Spleen (tissue), 11 donors: Measurements from ENCODE around the gene FIGN. TPM values are rescaled to one million over a fixed set of nuclear protein-coding genes. Genes with fewer than 3 reads are reported as not detected.

Source experiments
- DNase-seq: peaks from one replicate; pipeline ENCODE4 v3.0.0-alpha.2; 2020
- H3K27ac ChIP-seq, 8 donors: fragments of 200-600 bp; sonication (generic) in 7 of 8; 1 replicate in 4 of 8; 2 replicates in 4 of 8; pipeline versions ENCODE4 v1.5.0 to v1.8.0; 2016 to 2021; ENCODE audit warnings: inconsistent platforms in 4 of 8, mild to moderate bottlenecking in 4 of 8, moderate library complexity in 1 of 8
- H3K27me3 ChIP-seq, 7 donors: fragments of 200-600 bp; sonication (generic) in 6 of 7; replicated peaks in 1 of 7; 1 replicate in 4 of 7; 2 replicates in 3 of 7; pipeline versions ENCODE4 v1.5.0 to v1.8.0; 2016 to 2021; ENCODE audit warnings: inconsistent platforms in 3 of 7, mild to moderate bottlenecking in 1 of 7
- H3K36me3 ChIP-seq, 6 donors: fragments of 200-600 bp; sonication (generic) in 5 of 6; 1 replicate in 4 of 6; 2 replicates in 2 of 6; pipeline versions ENCODE4 v1.5.0 to v1.8.0; 2016 to 2021; ENCODE audit warnings: inconsistent platforms in 2 of 6
- H3K4me1 ChIP-seq, 6 donors: fragments of 200-600 bp; sonication (generic) in 5 of 6; 1 replicate in 3 of 6; 2 replicates in 3 of 6; pipeline versions ENCODE4 v1.5.0 to v1.8.0; 2016 to 2021; ENCODE audit warnings: inconsistent platforms in 3 of 6
- H3K4me3 ChIP-seq, 8 donors: fragments of 200-600 bp; sonication (generic) in 7 of 8; 1 replicate in 4 of 8; 2 replicates in 4 of 8; pipeline versions ENCODE4 v1.5.0 to v1.8.0; 2016 to 2021; ENCODE audit warnings: inconsistent platforms in 4 of 8, mild to moderate bottlenecking in 4 of 8, moderate library complexity in 2 of 8
- H3K9me3 ChIP-seq, 8 donors: fragments of 200-600 bp; sonication (generic) in 7 of 8; 1 replicate in 4 of 8; 2 replicates in 4 of 8; pipeline versions ENCODE4 v1.5.0 to v1.8.0; 2016 to 2021; ENCODE audit warnings: inconsistent platforms in 4 of 8
- POLR2A ChIP-seq, 3 donors: fragments of 450-650 bp; IDR thresholded peaks; one replicate each; pipeline ENCODE4 v1.5.1; 2017; ENCODE audit warnings: antibody characterized with exemption in 3 of 3, mild to moderate bottlenecking in 1 of 3
- POLR2AphosphoS5 ChIP-seq, 3 donors: sonication (generic); formaldehyde crosslinking; IDR thresholded peaks; one replicate each; pipeline ENCODE4 v1.5.1; 2017; ENCODE audit warnings: antibody characterized with exemption in 3 of 3
- WGBS, 5 donors: extraction: QIAGEN DNeasy Blood & Tissue Kit in 3 of 5; methylation state at CpG; one replicate each; pipeline versions ENCODE4 v1.1.5 to v1.1.7; 2013 to 2018; 5-methylcytosine and 5-hydroxymethylcytosine counted together
- intact Hi-C: fragments of 100-400 bp; cut with DNase I; formaldehyde crosslinking; loops from one replicate; pipeline ENCODE4 v1.15.0; 2023; ENCODE audit warnings: low total_unique reads
- polyA plus RNA-seq, 3 donors: library from polyadenylated mRNA; stranded (reverse); fragments of 200-250 nt; gene quantifications; one replicate each; pipeline ENCODE4 v1.2.1, GENCODE V29; 2013
- total RNA-seq, 7 donors: library from RNA; depleted of rRNA in 3 of 7; stranded (reverse); fragments of >200 nt in 3 of 7; fragmentation: NEBNext Ultra II Directional in 4 of 7; extraction: Animal tissue kit (Norgen Biotek cat#: 25700) in 4 of 7; gene quantifications; one replicate each; pipeline versions ENCODE4 v1.1.0 to v1.2.1, GENCODE V29; 2016 to 2021
- TF ChIP-seq, protein P1 (sequence below), 11 experiments: fragments of 200-600 bp in 7 of 11; fragments of 450-650 bp in 4 of 11; sonication (generic) in 4 of 11; IDR thresholded peaks in 8 of 11; conservative IDR thresholded peaks in 3 of 11; 1 replicate in 7 of 11; 2 replicates in 4 of 11; pipeline versions ENCODE4 v1.4.0 to v1.8.0; 2016 to 2021; ENCODE audit warnings: antibody characterized with exemption in 11 of 11, inconsistent platforms in 4 of 11, mild to moderate bottlenecking in 1 of 11
- donor health status: healthy with polysubstance abuse.
- donor health status: DM: no; HTN: no; CAD: no; lungs with moderate emphysema.
- donor health status: DM: no; HTN: no; CAD: no.
- donor health status: Bipolar disorder and iron deficiency.
- donor health status: healthy.
- donor health status: DM: no; HTN: no; CAD: no.
- donor health status: DM: yes; HTN: yes; CAD: no.

The FIGN gene
- total and polyA plus RNA-seq, 10 donors = 0.50 to 22.6 (median 8.6) TPM

DNA sequence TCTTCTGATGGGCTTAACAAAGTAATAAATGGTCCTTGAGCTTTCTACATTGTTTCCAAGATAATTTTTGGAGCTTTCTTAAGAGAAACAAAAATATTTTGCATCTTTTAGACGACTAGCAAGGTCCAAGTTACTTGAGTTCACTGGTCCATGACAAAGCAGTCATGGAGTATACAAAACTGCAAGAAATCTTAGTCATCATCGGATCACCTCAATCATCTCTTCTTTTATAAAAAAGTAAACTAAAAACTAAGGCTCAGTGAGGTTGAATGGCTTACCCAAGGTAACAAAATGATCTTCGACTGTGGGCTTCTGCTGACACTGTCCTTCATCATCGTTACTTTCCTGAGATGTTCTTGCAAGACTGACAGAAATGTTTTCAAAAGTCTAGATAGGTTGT, 11.9 kb downstream of the FIGN start:
- H3K4me3 ChIP-seq = no peak overlapping the region
- WGBS, 5 donors = 70 to 87% (median 81%) methylated on average over 4 of the region's 4 CpGs

DNA sequence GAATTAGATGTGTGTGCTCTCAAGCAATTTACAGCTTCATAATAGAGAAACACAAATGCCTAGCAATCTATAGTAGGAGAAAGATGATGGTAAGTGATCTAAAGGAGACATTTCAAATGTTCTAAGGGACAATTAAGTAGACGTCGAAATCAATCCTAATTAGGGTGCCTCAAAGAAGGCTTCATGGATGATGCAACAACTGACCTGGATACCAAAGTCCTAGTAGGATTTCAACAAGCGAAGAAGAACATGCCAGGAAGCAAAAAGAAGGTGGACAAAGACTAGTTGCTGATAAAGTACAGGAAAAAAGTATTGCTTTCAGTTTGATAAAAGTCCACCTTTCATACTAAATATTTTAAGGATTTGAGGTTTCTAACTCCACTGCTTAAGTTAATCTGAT, 12.5 kb downstream of the FIGN start:
- Histone ChIP-seq H3K27me3 (no peaks in the 10 kb centered on the region), H3K27ac (no peak overlapping the region), H3K36me3 (no peaks in the 10 kb centered on the region), H3K9me3 (no peaks in the 10 kb centered on the region), H3K4me1 (peaks cover 0 to 9% (median 0%) of the 10 kb centered on the region in 6 donors), H3K4me3 (no peak overlapping the region)
- intact Hi-C loops = no loop called here
- DNase-seq = no peak
- 87 to 96% (median 90%) methylated on average over 3 of the region's 3 CpGs for WGBS, 5 donors
- TF ChIP-seq POLR2AphosphoS5 (IDR thresholded peaks at IDR 0.05) (no peak), POLR2A (IDR thresholded peaks at IDR 0.05) (no peak)
- TF ChIP-seq, protein P1, sequence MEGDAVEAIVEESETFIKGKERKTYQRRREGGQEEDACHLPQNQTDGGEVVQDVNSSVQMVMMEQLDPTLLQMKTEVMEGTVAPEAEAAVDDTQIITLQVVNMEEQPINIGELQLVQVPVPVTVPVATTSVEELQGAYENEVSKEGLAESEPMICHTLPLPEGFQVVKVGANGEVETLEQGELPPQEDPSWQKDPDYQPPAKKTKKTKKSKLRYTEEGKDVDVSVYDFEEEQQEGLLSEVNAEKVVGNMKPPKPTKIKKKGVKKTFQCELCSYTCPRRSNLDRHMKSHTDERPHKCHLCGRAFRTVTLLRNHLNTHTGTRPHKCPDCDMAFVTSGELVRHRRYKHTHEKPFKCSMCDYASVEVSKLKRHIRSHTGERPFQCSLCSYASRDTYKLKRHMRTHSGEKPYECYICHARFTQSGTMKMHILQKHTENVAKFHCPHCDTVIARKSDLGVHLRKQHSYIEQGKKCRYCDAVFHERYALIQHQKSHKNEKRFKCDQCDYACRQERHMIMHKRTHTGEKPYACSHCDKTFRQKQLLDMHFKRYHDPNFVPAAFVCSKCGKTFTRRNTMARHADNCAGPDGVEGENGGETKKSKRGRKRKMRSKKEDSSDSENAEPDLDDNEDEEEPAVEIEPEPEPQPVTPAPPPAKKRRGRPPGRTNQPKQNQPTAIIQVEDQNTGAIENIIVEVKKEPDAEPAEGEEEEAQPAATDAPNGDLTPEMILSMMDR (IDR thresholded peaks at IDR 0.05 in 8 of 11, conservative IDR thresholded peaks at IDR 0.05 in 3 of 11) = no peak

More for the DNA sequence above, 11.9 kb downstream of the FIGN start:
- no peaks in the 10 kb centered on the region for H3K36me3 ChIP-seq
- no peak for TF ChIP-seq POLR2A (IDR thresholded peaks at IDR 0.05)
- H3K27ac ChIP-seq = no peak overlapping the region
- H3K27me3 ChIP-seq = no peaks in the 10 kb centered on the region
- H3K9me3 ChIP-seq = no peaks in the 10 kb centered on the region
- no peak for DNase-seq
- H3K4me1 ChIP-seq = peaks cover 0 to 11% (median 0%) of the 10 kb centered on the region in 6 donors
- intact Hi-C loops = no loop called here

DNA sequence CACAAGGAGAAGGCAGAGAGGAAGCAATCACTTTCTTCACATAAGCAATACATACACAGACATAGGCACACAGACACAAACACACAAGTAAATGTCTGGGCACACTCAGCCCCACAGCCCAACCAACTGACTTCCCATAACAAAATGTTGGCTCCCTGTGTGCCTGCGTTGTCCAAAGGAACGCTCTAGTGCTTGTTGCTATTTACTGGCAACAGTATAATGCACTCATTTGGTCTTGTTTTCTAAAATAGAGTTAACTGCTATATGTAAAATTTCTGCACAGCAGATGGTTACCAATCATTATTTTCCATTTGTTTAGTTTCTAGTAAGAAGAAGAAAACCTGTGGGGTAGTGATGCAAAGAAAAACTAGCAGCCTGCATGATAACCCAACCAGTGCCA, 16.5 kb downstream of the FIGN start:
- TF ChIP-seq POLR2AphosphoS5 (IDR thresholded peaks at IDR 0.05) (no peak), POLR2A (IDR thresholded peaks at IDR 0.05) (no peak)
- TF ChIP-seq, protein P1 (IDR thresholded peaks at IDR 0.05 in 8 of 11, conservative IDR thresholded peaks at IDR 0.05 in 3 of 11) = no peak
- DNase-seq = no peak
- intact Hi-C loops = no loop called here
- Histone ChIP-seq H3K36me3 (no peaks in the 10 kb centered on the region), H3K27ac (no peak overlapping the region), H3K4me1 (peaks cover 0 to 17% (median 0%) of the 10 kb centered on the region in 6 donors), H3K4me3 (no peak overlapping the region), H3K27me3 (no peaks in the 10 kb centered on the region), H3K9me3 (no peaks in the 10 kb centered on the region)
- whole genome bisulfite sequencing, 5 donors = 86 to 97% (median 92%) methylated on average over 2 of the region's 2 CpGs

DNA sequence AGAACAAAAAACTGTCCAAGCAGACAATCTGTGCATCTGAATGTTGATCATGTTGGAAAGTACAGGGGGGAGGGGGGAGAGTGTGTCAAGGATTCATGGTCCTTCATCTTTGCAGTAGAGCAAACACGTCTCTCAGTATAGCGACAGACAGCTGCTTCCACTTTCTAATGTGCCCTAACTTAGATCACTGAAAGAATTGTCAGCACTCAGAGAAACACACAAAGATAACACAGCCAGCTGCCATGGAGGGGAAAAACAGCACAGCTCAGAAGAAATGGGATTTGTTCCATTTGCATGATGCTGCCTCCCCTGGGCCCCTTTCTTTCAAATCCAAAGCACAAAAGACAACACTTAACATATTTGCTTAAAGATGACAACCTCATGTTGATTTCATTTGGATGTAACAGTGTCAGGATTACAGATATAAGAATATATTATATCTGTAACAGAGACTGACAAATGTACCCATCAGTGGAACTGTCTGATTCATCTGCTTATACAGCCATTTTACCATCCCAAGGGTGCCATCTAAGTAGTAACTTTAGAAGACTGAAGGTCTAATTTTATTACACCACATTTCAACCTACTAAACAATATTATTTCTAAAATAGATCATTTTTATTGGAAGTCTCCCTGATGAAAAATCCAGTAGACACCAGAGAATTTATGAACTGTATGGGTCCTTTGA, 17.7 kb downstream of the FIGN start:
- no peak for DNase-seq
- H3K36me3 ChIP-seq = no peaks in the 10 kb centered on the region
- no peak for TF ChIP-seq POLR2A (IDR thresholded peaks at IDR 0.05)
- TF ChIP-seq POLR2AphosphoS5 (IDR thresholded peaks at IDR 0.05) = no peak
- TF ChIP-seq, protein P1 (IDR thresholded peaks at IDR 0.05 in 8 of 11, conservative IDR thresholded peaks at IDR 0.05 in 3 of 11) = no peak
- H3K4me3 ChIP-seq = peak overlapping the region in 1 of 8 donors; percentile 29
- intact Hi-C loops = no loop called here
- no peaks in the 10 kb centered on the region for H3K27me3 ChIP-seq
- WGBS, 5 donors = 46 to 75% (median 68%) methylated on average over 2 of the region's 2 CpGs
- no peaks in the 10 kb centered on the region for H3K9me3 ChIP-seq
- H3K4me1 ChIP-seq = peaks cover 0 to 17% (median 0%) of the 10 kb centered on the region in 6 donors
- H3K27ac ChIP-seq = peak overlapping the region in 3 of 8 donors; percentile 27 to 56 (median 32)
